Stimulated activated memory B cell treated with anti-CD40 and anti-IgM and Interleukin-4, amounts not matched to agents 10 μg/mL and 1 μg/mL and 100 μg/mL, for 72 hours (primary cell): ENCODE data around the gene MIER3.

Experiments used
- ATAC-seq: fragments of 150-1000 bp; cut with Tn5 transposase; 2 replicates; pipeline ENCODE4 v1.10.0; 2021
- H3K27ac Mint-ChIP-seq: one replicate; pipeline ENCODE4 v1.8.0; 2022; ENCODE audit warnings: mild to moderate bottlenecking, mixed read lengths
- H3K27me3 Mint-ChIP-seq: one replicate; pipeline ENCODE4 v1.8.0; 2022; ENCODE audit warnings: mixed read lengths
- H3K36me3 Mint-ChIP-seq: one replicate; pipeline ENCODE4 v1.8.0; 2022; ENCODE audit warnings: mixed read lengths
- H3K4me1 Mint-ChIP-seq: one replicate; pipeline ENCODE4 v1.8.0; 2022; ENCODE audit warnings: mixed read lengths
- H3K4me3 Mint-ChIP-seq: one replicate; pipeline ENCODE4 v1.8.0; 2022; ENCODE audit warnings: mild to moderate bottlenecking, moderate library complexity, mixed read lengths
- H3K9me3 Mint-ChIP-seq: one replicate; pipeline ENCODE4 v1.8.0; 2022; ENCODE audit warnings: mixed read lengths

MIER3 gene

GRCh38 chr5:56934325-56934724 is 17.6 kb downstream of the MIER3 start:
- Mint-ChIP-seq H3K9me3 (no peaks in the 10 kb centered on the region), H3K27ac (no peak overlapping the region), H3K27me3 (no peaks in the 10 kb centered on the region), H3K4me3 (no peak overlapping the region), H3K36me3 (peaks cover 49% of the 10 kb centered on the region), H3K4me1 (no peaks in the 10 kb centered on the region)
- ATAC-seq, result no peak

GRCh38 chr5:56922922-56923321 is 29.0 kb downstream of the MIER3 start:
- H3K36me3 Mint-ChIP-seq, result peaks cover 44% of the 10 kb centered on the region
- H3K4me3 Mint-ChIP-seq, result no peak overlapping the region
- no peaks in the 10 kb centered on the region for H3K9me3 Mint-ChIP-seq
- no peak for ATAC-seq
- no peak overlapping the region for H3K27ac Mint-ChIP-seq
- no peaks in the 10 kb centered on the region for H3K27me3 Mint-ChIP-seq
- no peaks in the 10 kb centered on the region for H3K4me1 Mint-ChIP-seq

GRCh38 chr5:56919942-56920662 is 31.8 kb downstream of the MIER3 start:
- peaks cover 25% of the 10 kb centered on the region for H3K36me3 Mint-ChIP-seq
- H3K27ac Mint-ChIP-seq, result no peak overlapping the region
- H3K9me3 Mint-ChIP-seq, result no peaks in the 10 kb centered on the region
- no peaks in the 10 kb centered on the region for H3K27me3 Mint-ChIP-seq
- ATAC-seq, result no peak
- H3K4me1 Mint-ChIP-seq, result no peaks in the 10 kb centered on the region
- H3K4me3 Mint-ChIP-seq, result no peak overlapping the region

- ATAC-seq, result no peak
- Mint-ChIP-seq H3K4me1 (no peaks in the 10 kb centered on the region), H3K9me3 (no peaks in the 10 kb centered on the region), H3K27ac (no peak overlapping the region), H3K4me3 (no peak overlapping the region), H3K27me3 (no peaks in the 10 kb centered on the region), H3K36me3 (peaks cover 16% of the 10 kb centered on the region)
Observed at GRCh38 chr5:56918054-56918453, 33.9 kb downstream of the MIER3 start.

GRCh38 chr5:56917534-56917933 is 34.4 kb downstream of the MIER3 start:
- H3K36me3 Mint-ChIP-seq, result peaks cover 11% of the 10 kb centered on the region
- no peak for ATAC-seq
- H3K4me3 Mint-ChIP-seq, result no peak overlapping the region
- no peaks in the 10 kb centered on the region for H3K4me1 Mint-ChIP-seq
- no peaks in the 10 kb centered on the region for H3K9me3 Mint-ChIP-seq
- H3K27ac Mint-ChIP-seq, result no peak overlapping the region
- no peaks in the 10 kb centered on the region for H3K27me3 Mint-ChIP-seq

GRCh38 chr5:56914678-56915077 is 37.2 kb downstream of the MIER3 start:
- peaks cover 7% of the 10 kb centered on the region for H3K36me3 Mint-ChIP-seq
- H3K4me1 Mint-ChIP-seq, result peaks cover 13% of the 10 kb centered on the region
- H3K27ac Mint-ChIP-seq, result no peak overlapping the region
- ATAC-seq, result no peak
- H3K4me3 Mint-ChIP-seq, result no peak overlapping the region
- H3K9me3 Mint-ChIP-seq, result no peaks in the 10 kb centered on the region
- H3K27me3 Mint-ChIP-seq, result no peaks in the 10 kb centered on the region

- Mint-ChIP-seq H3K27me3 (no peaks in the 10 kb centered on the region), H3K4me3 (no peak overlapping the region), H3K4me1 (peaks cover 17% of the 10 kb centered on the region), H3K27ac (no peak overlapping the region), H3K9me3 (no peaks in the 10 kb centered on the region), H3K36me3 (peaks cover 7% of the 10 kb centered on the region)
- no peak for ATAC-seq
Observed at GRCh38 chr5:56913766-56914165, 38.2 kb downstream of the MIER3 start.

- no peaks in the 10 kb centered on the region for H3K27me3 Mint-ChIP-seq
- peak overlapping the region; percentile 97 for H3K27ac Mint-ChIP-seq
- no peaks in the 10 kb centered on the region for H3K36me3 Mint-ChIP-seq
- ATAC-seq, result peak; percentile 36
- H3K4me3 Mint-ChIP-seq, result peak overlapping the region; percentile 96
- H3K4me1 Mint-ChIP-seq, result peaks cover 25% of the 10 kb centered on the region
- peaks cover 3% of the 10 kb centered on the region for H3K9me3 Mint-ChIP-seq
Observed at GRCh38 chr5:56910210-56910965, 41.5 kb downstream of the MIER3 start.

- Mint-ChIP-seq H3K27ac (peak within 1 kb of the TSS; percentile 97), H3K9me3 (peaks cover 3% of the 10 kb centered on the region), H3K27me3 (no peaks in the 10 kb centered on the region), H3K36me3 (no peaks in the 10 kb centered on the region), H3K4me3 (peak within 1 kb of the TSS; percentile 96), H3K4me1 (peaks cover 25% of the 10 kb centered on the region)
- ATAC-seq, result peak; percentile 94
Observed at GRCh38 chr5:56909294-56910209, 42.4 kb downstream of the MIER3 start, which contains the start of gene SETD9. SETD9 (plus strand) TSS chr5:56909596; CDS start chr5:56909646, 50 bp downstream.

- H3K27ac Mint-ChIP-seq, result peak overlapping the region; percentile 97
- ATAC-seq, result peak; percentile 65
- H3K9me3 Mint-ChIP-seq, result peaks cover 5% of the 10 kb centered on the region
- no peaks in the 10 kb centered on the region for H3K36me3 Mint-ChIP-seq
- no peaks in the 10 kb centered on the region for H3K27me3 Mint-ChIP-seq
- H3K4me1 Mint-ChIP-seq, result peaks cover 25% of the 10 kb centered on the region
- H3K4me3 Mint-ChIP-seq, result peak overlapping the region; percentile 96
Observed at GRCh38 chr5:56908942-56909293, 43.0 kb downstream of the MIER3 start.

GRCh38 chr5:56900858-56901578 is 50.9 kb downstream of the MIER3 start:
- Mint-ChIP-seq H3K4me1 (no peaks in the 10 kb centered on the region), H3K36me3 (peaks cover 14% of the 10 kb centered on the region), H3K9me3 (peaks cover 3% of the 10 kb centered on the region)

GRCh38 chr5:56900395-56900794 is 51.5 kb downstream of the MIER3 start:
- no peak overlapping the region for H3K27ac Mint-ChIP-seq
- peak; percentile 54 for ATAC-seq
- H3K36me3 Mint-ChIP-seq, result peaks cover 18% of the 10 kb centered on the region
- no peaks in the 10 kb centered on the region for H3K4me1 Mint-ChIP-seq
- peaks cover 3% of the 10 kb centered on the region for H3K9me3 Mint-ChIP-seq
- no peak overlapping the region for H3K4me3 Mint-ChIP-seq
- H3K27me3 Mint-ChIP-seq, result no peaks in the 10 kb centered on the region

More at GRCh38 chr5:56900858-56901578, 50.9 kb downstream of the MIER3 start:
- Mint-ChIP-seq H3K27ac (no peak overlapping the region), H3K4me3 (no peak overlapping the region), H3K27me3 (no peaks in the 10 kb centered on the region)
- peak; percentile 53 for ATAC-seq

- Mint-ChIP-seq H3K9me3 (no peaks in the 10 kb centered on the region), H3K4me1 (peaks cover 5% of the 10 kb centered on the region), H3K36me3 (peaks cover 31% of the 10 kb centered on the region), H3K4me3 (no peak overlapping the region), H3K27me3 (no peaks in the 10 kb centered on the region), H3K27ac (no peak overlapping the region)
- ATAC-seq, result no peak
Observed at GRCh38 chr5:56898213-56898612, 53.7 kb downstream of the MIER3 start.

GRCh38 chr5:56896763-56897162 is 55.2 kb downstream of the MIER3 start:
- Mint-ChIP-seq H3K27ac (no peak overlapping the region), H3K9me3 (no peaks in the 10 kb centered on the region), H3K4me3 (no peak overlapping the region), H3K36me3 (peaks cover 39% of the 10 kb centered on the region), H3K4me1 (peaks cover 13% of the 10 kb centered on the region), H3K27me3 (no peaks in the 10 kb centered on the region)
- no peak for ATAC-seq
